PC-9 (cell line): ENCODE measurements around the gene MGLL. TPM values are rescaled to one million over a fixed set of nuclear protein-coding genes. Genes with fewer than 3 reads are reported as not detected.

Source experiments
- BruUV-seq: library from RNA; stranded (reverse); fragments of 400-500 nt; replicated peaks from 2 replicates; lab custom pipeline; 2021; lab: Mats Ljungman, UMichigan
- CTCF ChIA-PET: fragments of 300-600 bp; sonication (Branson Sonifier 250); formaldehyde crosslinking; loops from one replicate; lab custom pipeline; 2022; ENCODE audit warnings: antibody characterized with exemption; lab: Charles Lee
- POLR2A ChIA-PET: fragments of 300-600 bp; sonication (Branson Sonifier 250); formaldehyde crosslinking; loops from one replicate; lab custom pipeline; 2022; ENCODE audit warnings: antibody characterized with exemption; ENCODE audit not compliant: unreplicated experiment; lab: Charles Lee
- DNase-seq, 2 experiments: peaks; one replicate each; pipeline versions ENCODE4 v3.0.0 to v3.0.0-alpha.2; 2015 to 2022; ENCODE audit warnings: mixed read lengths in 1 of 2
- H2AFZ ChIP-seq: fragments of 200-600 bp; sonication (generic); 2 replicates; pipeline ENCODE4 v1.8.1; 2017; ENCODE audit warnings: antibody characterized with exemption
- H3F3A ChIP-seq: fragments of 200-600 bp; sonication (generic); 2 replicates; pipeline ENCODE4 v1.8.1; 2017; ENCODE audit warnings: antibody characterized with exemption, mild to moderate bottlenecking, low read depth; ENCODE audit not compliant: insufficient read depth
- H3K27ac ChIP-seq: fragments of 200-600 bp; sonication (generic); 2 replicates; pipeline ENCODE4 v1.6.1; 2016; ENCODE audit warnings: mixed run types
- H3K27me3 ChIP-seq: fragments of 200-600 bp; sonication (generic); 2 replicates; pipeline ENCODE4 v1.6.1; 2016; ENCODE audit warnings: low read depth, mixed run types; ENCODE audit not compliant: insufficient read depth
- H3K36me3 ChIP-seq: fragments of 200-600 bp; sonication (generic); 2 replicates; pipeline ENCODE4 v1.6.1; 2016; ENCODE audit warnings: low read depth, mixed run types
- H3K4me1 ChIP-seq: fragments of 200-600 bp; sonication (generic); replicated peaks from 2 replicates; pipeline ENCODE4 v1.6.1; 2016; ENCODE audit warnings: mixed run types; ENCODE audit not compliant: insufficient read depth
- H3K4me2 ChIP-seq: fragments of 200-600 bp; sonication (generic); 2 replicates; pipeline ENCODE4 v1.6.1; 2017; ENCODE audit warnings: mixed run types
- H3K4me3 ChIP-seq: fragments of 200-600 bp; sonication (generic); 2 replicates; pipeline ENCODE4 v1.6.1; 2016; ENCODE audit warnings: mixed run types
- H3K79me2 ChIP-seq: fragments of 200-600 bp; sonication (generic); 2 replicates; pipeline ENCODE4 v1.6.1; 2017; ENCODE audit warnings: low read depth, mixed run types
- H3K9me2 ChIP-seq: fragments of 200-600 bp; sonication (generic); 2 replicates; pipeline ENCODE4 v1.8.1; 2017; ENCODE audit warnings: mild to moderate bottlenecking; ENCODE audit not compliant: insufficient read depth
- H3K9me3 ChIP-seq: fragments of 200-600 bp; sonication (generic); 2 replicates; pipeline ENCODE4 v1.8.1; 2016; ENCODE audit warnings: low read depth; ENCODE audit not compliant: insufficient read depth
- H4K20me1 ChIP-seq: fragments of 200-600 bp; sonication (generic); 2 replicates; pipeline ENCODE4 v1.8.1; 2017; ENCODE audit not compliant: insufficient read depth
- EZH2 ChIP-seq: fragments of 200-600 bp; sonication (generic); IDR thresholded peaks from 2 replicates; pipeline ENCODE4 v1.8.0; 2017; ENCODE audit warnings: antibody characterized with exemption, low read depth
- intact Hi-C: fragments of 100-400 bp; cut with micrococcal nuclease; formaldehyde crosslinking; loops from one replicate; pipeline ENCODE4 v1.10.0; 2022; ENCODE audit not compliant: unreplicated experiment
- total RNA-seq: library from RNA; stranded (reverse); gene quantifications from 2 replicates; pipeline ENCODE4 v1.2.3, GENCODE V29; 2021
- TF ChIP-seq, protein P1 (sequence below): fragments of 200-600 bp; sonication (generic); conservative IDR thresholded peaks from 2 replicates; pipeline ENCODE4 v1.6.1; 2017; ENCODE audit warnings: mixed run types, antibody characterized with exemption, mild to moderate bottlenecking, moderate library complexity

MGLL gene
- total RNA-seq, 1 experiment from 2014 or later = 30.7 TPM

DNA sequence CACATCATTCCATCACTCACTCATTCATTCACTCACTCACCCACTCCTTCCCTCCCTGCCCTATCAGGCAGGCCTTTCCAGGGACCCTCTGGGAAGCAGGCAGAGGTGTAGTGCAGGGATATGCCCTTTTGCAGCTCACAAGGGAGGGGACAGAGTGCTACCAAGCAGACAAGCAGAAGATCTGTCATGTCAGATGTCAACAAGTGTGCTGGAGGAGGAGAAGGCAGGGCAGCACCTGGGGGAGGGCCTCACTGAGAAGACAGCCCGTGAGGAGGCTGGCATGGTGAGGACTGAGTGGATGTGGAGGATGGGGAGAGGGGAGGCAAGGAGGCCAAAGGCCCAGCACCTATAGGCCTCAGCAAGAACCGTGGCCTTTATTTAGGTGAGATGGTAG lies 134.3 kb downstream of the MGLL start:
- POLR2A ChIA-PET = no interaction called here
- peaks cover 24% of the 10 kb centered on the region for H3F3A ChIP-seq
- H3K4me1 ChIP-seq = peaks cover 23% of the 10 kb centered on the region
- H3K4me3 ChIP-seq = no peak overlapping the region
- H3K79me2 ChIP-seq = no peaks in the 10 kb centered on the region
- no TSS peak for BruUV-seq
- TF ChIP-seq, protein P1, sequence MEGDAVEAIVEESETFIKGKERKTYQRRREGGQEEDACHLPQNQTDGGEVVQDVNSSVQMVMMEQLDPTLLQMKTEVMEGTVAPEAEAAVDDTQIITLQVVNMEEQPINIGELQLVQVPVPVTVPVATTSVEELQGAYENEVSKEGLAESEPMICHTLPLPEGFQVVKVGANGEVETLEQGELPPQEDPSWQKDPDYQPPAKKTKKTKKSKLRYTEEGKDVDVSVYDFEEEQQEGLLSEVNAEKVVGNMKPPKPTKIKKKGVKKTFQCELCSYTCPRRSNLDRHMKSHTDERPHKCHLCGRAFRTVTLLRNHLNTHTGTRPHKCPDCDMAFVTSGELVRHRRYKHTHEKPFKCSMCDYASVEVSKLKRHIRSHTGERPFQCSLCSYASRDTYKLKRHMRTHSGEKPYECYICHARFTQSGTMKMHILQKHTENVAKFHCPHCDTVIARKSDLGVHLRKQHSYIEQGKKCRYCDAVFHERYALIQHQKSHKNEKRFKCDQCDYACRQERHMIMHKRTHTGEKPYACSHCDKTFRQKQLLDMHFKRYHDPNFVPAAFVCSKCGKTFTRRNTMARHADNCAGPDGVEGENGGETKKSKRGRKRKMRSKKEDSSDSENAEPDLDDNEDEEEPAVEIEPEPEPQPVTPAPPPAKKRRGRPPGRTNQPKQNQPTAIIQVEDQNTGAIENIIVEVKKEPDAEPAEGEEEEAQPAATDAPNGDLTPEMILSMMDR = no peak
- TF ChIP-seq EZH2 = no peak
- no peak overlapping the region for H2AFZ ChIP-seq
- no peak overlapping the region for H3K27ac ChIP-seq
- H3K9me2 ChIP-seq = no peaks in the 10 kb centered on the region
- H3K4me2 ChIP-seq = no peak overlapping the region
- intact Hi-C loops = no loop called here
- H3K27me3 ChIP-seq = no peaks in the 10 kb centered on the region
- CTCF ChIA-PET = no interaction called here
- DNase-seq = no peak
- no peaks in the 10 kb centered on the region for H3K9me3 ChIP-seq
- no peaks in the 10 kb centered on the region for H3K36me3 ChIP-seq
- H4K20me1 ChIP-seq = no peaks in the 10 kb centered on the region

DNA sequence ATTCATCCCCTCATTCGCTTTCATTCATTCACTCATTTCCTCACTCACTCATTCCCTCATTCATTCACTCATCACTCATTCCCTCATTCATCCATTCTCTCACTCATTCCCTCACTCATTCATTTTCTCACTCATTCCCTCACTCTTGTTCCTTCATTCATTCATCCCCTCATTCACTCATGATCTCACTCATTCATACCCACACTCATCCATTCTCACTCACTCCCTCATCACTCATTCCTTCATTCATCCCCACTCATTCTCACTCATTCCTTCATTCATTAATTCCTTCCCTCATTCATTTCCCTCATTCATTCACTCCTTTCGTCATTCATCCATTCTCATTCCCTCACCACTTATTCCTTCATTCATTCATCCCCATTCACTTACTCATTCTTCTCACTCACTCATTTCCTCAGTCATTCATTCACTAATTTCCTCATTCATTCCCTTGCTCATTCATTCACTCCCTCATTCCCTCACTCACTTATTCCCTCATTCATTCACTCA lies 135.0 kb downstream of the MGLL start:
- peaks cover 24% of the 10 kb centered on the region for H3F3A ChIP-seq
- no peak for DNase-seq
- no peak overlapping the region for H2AFZ ChIP-seq
- no peaks in the 10 kb centered on the region for H3K36me3 ChIP-seq
- no peak overlapping the region for H3K4me2 ChIP-seq
- no peaks in the 10 kb centered on the region for H3K9me3 ChIP-seq
- H4K20me1 ChIP-seq = no peaks in the 10 kb centered on the region
- ChIA-PET POLR2A (no interaction called here), CTCF (no interaction called here)
- no peak overlapping the region for H3K27ac ChIP-seq
- no peaks in the 10 kb centered on the region for H3K27me3 ChIP-seq
- no peak overlapping the region for H3K4me3 ChIP-seq
- intact Hi-C loops = no loop called here
- TF ChIP-seq, protein P1 = no peak
- no peak for TF ChIP-seq EZH2
- BruUV-seq = no TSS peak
- H3K79me2 ChIP-seq = no peaks in the 10 kb centered on the region
- peaks cover 23% of the 10 kb centered on the region for H3K4me1 ChIP-seq
- no peaks in the 10 kb centered on the region for H3K9me2 ChIP-seq

DNA sequence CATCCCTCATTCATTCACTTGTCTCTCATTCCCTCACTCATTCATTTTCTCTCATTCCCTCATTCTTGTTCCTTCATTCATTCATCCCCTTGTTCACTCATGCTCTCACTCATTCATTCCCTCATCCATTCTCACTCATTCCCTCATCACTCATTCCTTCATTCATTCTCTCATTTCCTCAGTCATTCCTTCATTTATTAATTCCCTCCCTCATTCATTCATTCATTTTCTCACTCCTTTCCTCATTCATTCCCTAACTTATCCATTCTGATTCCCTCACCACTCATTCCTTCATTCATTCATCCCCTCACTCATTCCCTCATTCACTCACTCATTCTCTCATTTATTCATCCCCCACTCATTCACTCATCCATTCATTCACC lies 135.8 kb downstream of the MGLL start:
- H3K4me1 ChIP-seq = peaks cover 23% of the 10 kb centered on the region
- no peaks in the 10 kb centered on the region for H3K79me2 ChIP-seq
- intact Hi-C loops = no loop called here

More for the DNA sequence above, 135.8 kb downstream of the MGLL start:
- no peak for DNase-seq
- CTCF ChIA-PET = no interaction called here
- TF ChIP-seq, protein P1 = no peak
- TF ChIP-seq EZH2 = no peak
- H3K4me3 ChIP-seq = no peak overlapping the region
- H3K27ac ChIP-seq = no peak overlapping the region
- POLR2A ChIA-PET = no interaction called here
- H3F3A ChIP-seq = peaks cover 24% of the 10 kb centered on the region
- no TSS peak for BruUV-seq
- H3K4me2 ChIP-seq = no peak overlapping the region
- no peaks in the 10 kb centered on the region for H3K27me3 ChIP-seq
- H3K9me3 ChIP-seq = no peaks in the 10 kb centered on the region
- H3K36me3 ChIP-seq = no peaks in the 10 kb centered on the region
- no peaks in the 10 kb centered on the region for H4K20me1 ChIP-seq
- H2AFZ ChIP-seq = no peak overlapping the region
- H3K9me2 ChIP-seq = no peaks in the 10 kb centered on the region
